Astrocyte of the spinal cord (primary cell): ENCODE results near the gene SERPINE3.

Experiments used
- DNase-seq: peaks from one replicate; pipeline ENCODE4 v3.0.0; 2011; ENCODE audit warnings: low read depth, low spot score
- H3K4me3 ChIP-seq: 2 replicates; pipeline ENCODE4 v1.5.1; 2011; ENCODE audit warnings: low read depth, mild to moderate bottlenecking, low read length, moderate library complexity
- CTCF ChIP-seq: IDR thresholded peaks from 2 replicates; pipeline ENCODE4 v1.5.1; 2012; ENCODE audit warnings: low read depth, mild to moderate bottlenecking, low read length, inconsistent platforms
- in situ Hi-C: cut with HindIII; loops from 2 replicates; pipeline ENCODE4 v1.10.0; 2017; ENCODE audit warnings: low sequenced_read_pairs

The SERPINE3 gene

GRCh38 chr13:51331354-51331861 is 8.1 kb upstream of the SERPINE3 start:
- TF ChIP-seq CTCF = no peak
- H3K4me3 ChIP-seq = no peak overlapping the region
- DNase-seq = no peak
- in situ Hi-C loops = no loop called here

- no peak for TF ChIP-seq CTCF
- H3K4me3 ChIP-seq = no peak overlapping the region
- DNase-seq = no peak
- in situ Hi-C loops = no loop called here
Measured at GRCh38 chr13:51332566-51333361, 6.7 kb upstream of the SERPINE3 start.

GRCh38 chr13:51333421-51333820 is 6.1 kb upstream of the SERPINE3 start:
- H3K4me3 ChIP-seq = no peak overlapping the region
- TF ChIP-seq CTCF = no peak
- in situ Hi-C loops = no loop called here
- no peak for DNase-seq

GRCh38 chr13:51333826-51334225 is 5.7 kb upstream of the SERPINE3 start:
- H3K4me3 ChIP-seq = no peak overlapping the region
- in situ Hi-C loops = no loop called here
- DNase-seq = no peak
- no peak for TF ChIP-seq CTCF

- in situ Hi-C loops = no loop called here
- DNase-seq = no peak
- TF ChIP-seq CTCF = no peak
- no peak overlapping the region for H3K4me3 ChIP-seq
Measured at GRCh38 chr13:51336746-51337145, 2.7 kb upstream of the SERPINE3 start.

GRCh38 chr13:51339952-51340732 is 651 bp downstream of the SERPINE3 start:
- no peak for DNase-seq
- no peak overlapping the region for H3K4me3 ChIP-seq
- no peak for TF ChIP-seq CTCF
- in situ Hi-C loops = no loop called here
